Adrenal gland (tissue), 5 donors: Measurements from ENCODE around the gene ZMAT3.

ENCODE experiments used
- POLR2A ChIP-seq, 2 donors: fragments of 450-650 bp; IDR thresholded peaks; one replicate each; pipeline ENCODE4 v1.6.1; 2017; ENCODE audit warnings: antibody characterized with exemption in 2 of 2, mild to moderate bottlenecking in 2 of 2, moderate library complexity in 1 of 2
- TF ChIP-seq, protein P1 (sequence below), 6 experiments: fragments of 450-650 bp in 4 of 6; fragments of 200-600 bp in 2 of 6; sonication (generic) in 1 of 6; IDR thresholded peaks; 1 replicate in 5 of 6; 2 replicates in 1 of 6; pipeline versions ENCODE4 v1.5.1 to v1.8.0; 2016 to 2021; ENCODE audit warnings: antibody characterized with exemption in 6 of 6, mild to moderate bottlenecking in 2 of 6, moderate library complexity in 1 of 6
- donor health status: DM: no; HTN: no; CAD: no.

DNA sequence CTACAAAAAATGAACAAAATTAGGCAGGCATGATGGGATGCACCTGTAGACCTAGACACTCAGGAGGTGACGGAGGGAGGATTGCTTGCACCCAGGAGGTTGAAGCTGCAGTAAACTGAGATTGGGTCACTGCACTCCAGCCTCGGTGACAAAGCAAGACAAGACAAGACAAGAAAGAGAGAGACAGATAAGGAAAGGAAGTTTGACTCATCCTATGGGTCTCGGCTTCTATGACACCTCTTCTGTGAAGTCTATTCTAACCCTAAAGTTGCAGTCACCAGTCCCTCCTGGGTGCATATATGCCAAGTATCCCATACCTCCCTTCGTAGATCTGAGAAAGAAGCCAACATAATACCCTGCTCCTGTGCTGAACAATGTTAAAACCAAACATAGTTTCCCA, 7.9 kb upstream of the ZMAT3 start:
- TF ChIP-seq, protein P1, sequence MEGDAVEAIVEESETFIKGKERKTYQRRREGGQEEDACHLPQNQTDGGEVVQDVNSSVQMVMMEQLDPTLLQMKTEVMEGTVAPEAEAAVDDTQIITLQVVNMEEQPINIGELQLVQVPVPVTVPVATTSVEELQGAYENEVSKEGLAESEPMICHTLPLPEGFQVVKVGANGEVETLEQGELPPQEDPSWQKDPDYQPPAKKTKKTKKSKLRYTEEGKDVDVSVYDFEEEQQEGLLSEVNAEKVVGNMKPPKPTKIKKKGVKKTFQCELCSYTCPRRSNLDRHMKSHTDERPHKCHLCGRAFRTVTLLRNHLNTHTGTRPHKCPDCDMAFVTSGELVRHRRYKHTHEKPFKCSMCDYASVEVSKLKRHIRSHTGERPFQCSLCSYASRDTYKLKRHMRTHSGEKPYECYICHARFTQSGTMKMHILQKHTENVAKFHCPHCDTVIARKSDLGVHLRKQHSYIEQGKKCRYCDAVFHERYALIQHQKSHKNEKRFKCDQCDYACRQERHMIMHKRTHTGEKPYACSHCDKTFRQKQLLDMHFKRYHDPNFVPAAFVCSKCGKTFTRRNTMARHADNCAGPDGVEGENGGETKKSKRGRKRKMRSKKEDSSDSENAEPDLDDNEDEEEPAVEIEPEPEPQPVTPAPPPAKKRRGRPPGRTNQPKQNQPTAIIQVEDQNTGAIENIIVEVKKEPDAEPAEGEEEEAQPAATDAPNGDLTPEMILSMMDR (IDR thresholded peaks at IDR 0.05) = no peak
- no peak for TF ChIP-seq POLR2A (IDR thresholded peaks at IDR 0.05)
